Neural progenitor cell (in vitro differentiated cells): ENCODE measurements around the gene DROSHA. TPM values are rescaled to one million over a fixed set of nuclear protein-coding genes. Genes with fewer than 3 reads are reported as not detected.

Experiments
- DNase-seq: peaks from one replicate; pipeline ENCODE4 v3.0.0-alpha.2; 2016; ENCODE audit warnings: low spot score
- H2AFZ ChIP-seq: fragments of 200-600 bp; sonication (generic); replicated peaks from 2 replicates; pipeline ENCODE4 v1.6.1; 2016; ENCODE audit warnings: antibody characterized with exemption
- H3F3A ChIP-seq: fragments of 200-600 bp; sonication (generic); 2 replicates; pipeline ENCODE4 v1.6.1; 2016; ENCODE audit warnings: antibody characterized with exemption, low read depth
- H3K27ac ChIP-seq: fragments of 200-600 bp; sonication (generic); 2 replicates; pipeline ENCODE4 v1.5.1; 2016; ENCODE audit warnings: mild to moderate bottlenecking
- H3K27me3 ChIP-seq: fragments of 200-600 bp; sonication (generic); 2 replicates; pipeline ENCODE4 v1.6.1; 2016; ENCODE audit warnings: mild to moderate bottlenecking, moderate library complexity
- H3K36me3 ChIP-seq: fragments of 200-600 bp; sonication (generic); 2 replicates; pipeline ENCODE4 v1.5.1; 2016
- H3K4me1 ChIP-seq: fragments of 200-600 bp; sonication (generic); 2 replicates; pipeline ENCODE4 v1.6.1; 2016; ENCODE audit warnings: mixed run types
- H3K4me2 ChIP-seq: fragments of 200-600 bp; sonication (generic); 2 replicates; pipeline ENCODE4 v1.6.1; 2016
- H3K4me3 ChIP-seq: fragments of 200-600 bp; sonication (generic); 2 replicates; pipeline ENCODE4 v1.5.1; 2016
- H3K79me2 ChIP-seq: fragments of 200-600 bp; sonication (generic); 2 replicates; pipeline ENCODE4 v1.6.1; 2016; ENCODE audit warnings: low read depth
- H3K9ac ChIP-seq: fragments of 200-600 bp; sonication (generic); 2 replicates; pipeline ENCODE4 v1.6.1; 2016
- H3K9me3 ChIP-seq: fragments of 200-600 bp; sonication (generic); 2 replicates; pipeline ENCODE4 v1.5.1; 2016; ENCODE audit warnings: low read depth
- H4K20me1 ChIP-seq: fragments of 200-600 bp; sonication (generic); 2 replicates; pipeline ENCODE4 v1.6.1; 2016; ENCODE audit warnings: low read depth
- H3K27ac Mint-ChIP-seq: 3 replicates; pipeline ENCODE4 v1.8.0; 2021; ENCODE audit warnings: mixed read lengths
- H3K27me3 Mint-ChIP-seq: 2 replicates; pipeline ENCODE4 v1.8.0; 2022; ENCODE audit warnings: low read depth, mild to moderate bottlenecking, inconsistent platforms, moderate library complexity, mixed read lengths; ENCODE audit not compliant: insufficient read depth
- H3K36me3 Mint-ChIP-seq: 3 replicates; pipeline ENCODE4 v1.8.0; 2021; ENCODE audit warnings: mixed read lengths
- H3K4me1 Mint-ChIP-seq: 3 replicates; pipeline ENCODE4 v1.8.0; 2021; ENCODE audit warnings: mixed read lengths
- H3K4me3 Mint-ChIP-seq: 3 replicates; pipeline ENCODE4 v1.8.0; 2021; ENCODE audit warnings: mild to moderate bottlenecking, moderate library complexity, mixed read lengths
- H3K9me3 Mint-ChIP-seq: 3 replicates; pipeline ENCODE4 v1.8.0; 2020; ENCODE audit warnings: mixed read lengths
- EZH2 ChIP-seq: fragments of 200-600 bp; sonication (generic); IDR thresholded peaks from 2 replicates; pipeline ENCODE4 v1.6.1; 2017; ENCODE audit warnings: antibody characterized with exemption, mild to moderate bottlenecking, moderate library complexity
- EZH2phosphoT487 ChIP-seq: fragments of 200-600 bp; sonication (generic); IDR thresholded peaks from 2 replicates; pipeline ENCODE4 v1.6.1; 2017; ENCODE audit warnings: antibody characterized with exemption
- total RNA-seq: library from RNA; depleted of rRNA; stranded (reverse); fragments of >200 nt; gene quantifications from 2 replicates; pipeline ENCODE4 v1.2.3, GENCODE V29; 2015; ENCODE audit warnings: low replicate concordance
- TF ChIP-seq, protein P1 (sequence below): fragments of 200-600 bp; sonication (generic); IDR thresholded peaks from 2 replicates; pipeline ENCODE4 v1.5.1; 2017; ENCODE audit warnings: antibody characterized with exemption, mild to moderate bottlenecking

DROSHA gene
- total RNA-seq, 1 donor from 2014 or later: 80.3 TPM

DNA sequence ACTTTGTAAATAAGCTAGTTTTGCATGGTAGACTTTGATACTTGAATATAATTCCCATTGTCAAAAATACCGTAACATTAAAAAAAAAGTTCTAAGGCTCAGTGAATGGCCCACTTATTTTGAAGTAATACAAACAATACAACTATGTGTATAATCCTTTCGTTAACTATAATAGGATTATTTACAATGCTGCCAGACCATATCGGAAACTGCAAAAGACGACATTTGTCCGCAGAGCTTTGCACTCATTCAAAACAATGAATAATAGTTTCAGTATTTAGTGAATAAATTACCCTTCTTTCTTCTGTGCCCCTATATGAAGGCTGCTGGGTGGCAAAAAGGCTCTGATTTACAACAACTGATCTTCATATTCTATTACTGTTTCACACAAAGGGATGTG lies 121.8 kb downstream of the DROSHA start:
- H2AFZ ChIP-seq: no peak overlapping the region
- peaks cover under 1% of the 10 kb centered on the region for H3K4me1 ChIP-seq
- no peaks in the 10 kb centered on the region for H4K20me1 ChIP-seq
- H3K27me3 Mint-ChIP-seq: no peaks in the 10 kb centered on the region
- H3K27ac ChIP-seq: no peak overlapping the region
- no peak overlapping the region for H3K4me3 ChIP-seq
- no peak overlapping the region for H3K4me3 Mint-ChIP-seq
- no peak for DNase-seq
- H3F3A ChIP-seq: peaks cover under 1% of the 10 kb centered on the region
- H3K27ac Mint-ChIP-seq: no peak overlapping the region
- H3K9ac ChIP-seq: no peak overlapping the region
- no peak overlapping the region for H3K4me2 ChIP-seq
- no peaks in the 10 kb centered on the region for H3K9me3 Mint-ChIP-seq
- TF ChIP-seq EZH2phosphoT487 (no peak), EZH2 (no peak)
- TF ChIP-seq, protein P1, sequence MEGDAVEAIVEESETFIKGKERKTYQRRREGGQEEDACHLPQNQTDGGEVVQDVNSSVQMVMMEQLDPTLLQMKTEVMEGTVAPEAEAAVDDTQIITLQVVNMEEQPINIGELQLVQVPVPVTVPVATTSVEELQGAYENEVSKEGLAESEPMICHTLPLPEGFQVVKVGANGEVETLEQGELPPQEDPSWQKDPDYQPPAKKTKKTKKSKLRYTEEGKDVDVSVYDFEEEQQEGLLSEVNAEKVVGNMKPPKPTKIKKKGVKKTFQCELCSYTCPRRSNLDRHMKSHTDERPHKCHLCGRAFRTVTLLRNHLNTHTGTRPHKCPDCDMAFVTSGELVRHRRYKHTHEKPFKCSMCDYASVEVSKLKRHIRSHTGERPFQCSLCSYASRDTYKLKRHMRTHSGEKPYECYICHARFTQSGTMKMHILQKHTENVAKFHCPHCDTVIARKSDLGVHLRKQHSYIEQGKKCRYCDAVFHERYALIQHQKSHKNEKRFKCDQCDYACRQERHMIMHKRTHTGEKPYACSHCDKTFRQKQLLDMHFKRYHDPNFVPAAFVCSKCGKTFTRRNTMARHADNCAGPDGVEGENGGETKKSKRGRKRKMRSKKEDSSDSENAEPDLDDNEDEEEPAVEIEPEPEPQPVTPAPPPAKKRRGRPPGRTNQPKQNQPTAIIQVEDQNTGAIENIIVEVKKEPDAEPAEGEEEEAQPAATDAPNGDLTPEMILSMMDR: no peak
- peaks cover 19% of the 10 kb centered on the region for H3K36me3 Mint-ChIP-seq
- no peaks in the 10 kb centered on the region for H3K27me3 ChIP-seq
- H3K36me3 ChIP-seq: peaks cover 15% of the 10 kb centered on the region
- no peaks in the 10 kb centered on the region for H3K79me2 ChIP-seq
- H3K4me1 Mint-ChIP-seq: peaks cover 2% of the 10 kb centered on the region
- no peaks in the 10 kb centered on the region for H3K9me3 ChIP-seq

DNA sequence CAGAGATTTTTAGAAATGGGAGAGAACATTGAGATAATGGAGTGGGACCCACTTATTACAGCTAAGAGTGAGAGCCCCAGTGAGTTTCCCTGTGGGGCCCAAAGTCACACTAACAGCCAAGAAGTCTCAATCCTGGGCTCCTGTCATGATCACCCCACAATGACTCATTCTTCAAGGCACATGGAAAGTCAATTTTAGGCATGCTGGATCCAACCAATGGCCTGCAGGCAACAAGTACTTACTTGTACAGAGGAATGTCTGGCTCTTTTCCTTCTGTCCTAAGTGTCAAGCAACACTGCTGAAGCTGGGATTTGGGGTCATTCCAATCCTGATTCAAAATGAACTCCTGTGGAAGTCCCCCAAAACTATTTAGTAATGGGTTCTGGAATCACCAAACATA lies 123.1 kb downstream of the DROSHA start:
- Histone ChIP-seq H2AFZ (no peak overlapping the region), H3K79me2 (no peaks in the 10 kb centered on the region), H3K4me2 (no peak overlapping the region), H3K36me3 (peaks cover 5% of the 10 kb centered on the region), H3K4me3 (no peak overlapping the region), H3K27me3 (no peaks in the 10 kb centered on the region), H3K27ac (no peak overlapping the region), H4K20me1 (no peaks in the 10 kb centered on the region), H3K9ac (no peak overlapping the region), H3F3A (no peaks in the 10 kb centered on the region), H3K4me1 (no peaks in the 10 kb centered on the region), H3K9me3 (no peaks in the 10 kb centered on the region)
- Mint-ChIP-seq H3K27me3 (no peaks in the 10 kb centered on the region), H3K27ac (no peak overlapping the region), H3K36me3 (peaks cover 19% of the 10 kb centered on the region), H3K4me1 (peaks cover 2% of the 10 kb centered on the region), H3K9me3 (no peaks in the 10 kb centered on the region), H3K4me3 (no peak overlapping the region)
- TF ChIP-seq EZH2 (no peak), EZH2phosphoT487 (no peak)
- TF ChIP-seq, protein P1: no peak
- DNase-seq: no peak

DNA sequence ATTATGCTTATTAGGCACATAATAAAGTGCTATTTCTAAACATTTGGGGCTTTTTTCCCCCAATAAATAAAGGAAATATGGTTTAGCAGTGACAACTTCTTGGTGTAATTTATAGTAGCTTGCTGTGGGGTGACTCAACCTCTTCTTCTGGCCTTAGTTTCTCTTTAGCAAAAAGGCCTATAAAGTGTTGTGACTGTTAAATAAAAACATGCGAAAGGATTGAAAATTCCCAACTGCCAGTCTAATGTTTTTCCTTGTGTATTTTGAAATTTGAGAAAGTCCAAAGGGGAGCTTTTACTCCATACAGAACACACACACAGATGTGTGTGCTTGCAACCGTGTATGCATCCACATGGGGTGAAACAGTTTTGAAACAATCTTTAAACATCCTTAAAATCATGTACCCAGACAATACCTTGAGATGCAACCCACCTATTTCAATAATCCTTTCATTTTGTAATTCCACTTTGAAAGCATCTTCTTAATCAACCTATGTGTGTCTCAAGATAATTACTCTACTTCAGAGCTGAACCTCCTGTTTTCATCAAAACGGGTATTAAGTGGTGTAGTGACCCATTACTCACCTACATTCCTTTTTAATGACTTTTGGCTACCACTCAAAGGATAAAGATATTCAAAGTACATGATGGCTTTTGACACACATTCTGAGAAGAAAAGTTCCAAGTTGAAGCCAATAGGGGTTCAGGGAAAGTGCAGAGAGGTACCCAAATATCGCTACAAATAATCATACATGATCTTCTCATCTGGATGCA lies 123.8 kb downstream of the DROSHA start:
- no peak for DNase-seq
- Histone ChIP-seq H4K20me1 (no peaks in the 10 kb centered on the region), H3K4me3 (no peak overlapping the region), H3K27me3 (no peaks in the 10 kb centered on the region), H3K4me2 (no peak overlapping the region), H3K4me1 (no peaks in the 10 kb centered on the region), H3K9me3 (no peaks in the 10 kb centered on the region), H3K27ac (no peak overlapping the region), H3K36me3 (peaks cover 5% of the 10 kb centered on the region), H3F3A (no peaks in the 10 kb centered on the region), H3K9ac (no peak overlapping the region), H2AFZ (no peak overlapping the region), H3K79me2 (no peaks in the 10 kb centered on the region)
- Mint-ChIP-seq H3K27me3 (no peaks in the 10 kb centered on the region), H3K36me3 (peaks cover 19% of the 10 kb centered on the region), H3K4me3 (no peak overlapping the region), H3K4me1 (peaks cover 2% of the 10 kb centered on the region), H3K9me3 (no peaks in the 10 kb centered on the region), H3K27ac (no peak overlapping the region)
- TF ChIP-seq, protein P1: no peak
- TF ChIP-seq EZH2 (no peak), EZH2phosphoT487 (no peak)
